Smooth muscle cell of the coronary artery (primary cell): Measurements from ENCODE around the gene ATP2C2. TPM values are rescaled to one million over a fixed set of nuclear protein-coding genes. Genes with fewer than 3 reads are reported as not detected.

Experiments used
- total RNA-seq: library from RNA; depleted of rRNA; stranded (reverse); fragments of >200 nt; gene quantifications from 2 replicates; pipeline ENCODE4 v1.2.3, GENCODE V29; 2014; ENCODE audit warnings: low replicate concordance

ATP2C2 gene, protein sequence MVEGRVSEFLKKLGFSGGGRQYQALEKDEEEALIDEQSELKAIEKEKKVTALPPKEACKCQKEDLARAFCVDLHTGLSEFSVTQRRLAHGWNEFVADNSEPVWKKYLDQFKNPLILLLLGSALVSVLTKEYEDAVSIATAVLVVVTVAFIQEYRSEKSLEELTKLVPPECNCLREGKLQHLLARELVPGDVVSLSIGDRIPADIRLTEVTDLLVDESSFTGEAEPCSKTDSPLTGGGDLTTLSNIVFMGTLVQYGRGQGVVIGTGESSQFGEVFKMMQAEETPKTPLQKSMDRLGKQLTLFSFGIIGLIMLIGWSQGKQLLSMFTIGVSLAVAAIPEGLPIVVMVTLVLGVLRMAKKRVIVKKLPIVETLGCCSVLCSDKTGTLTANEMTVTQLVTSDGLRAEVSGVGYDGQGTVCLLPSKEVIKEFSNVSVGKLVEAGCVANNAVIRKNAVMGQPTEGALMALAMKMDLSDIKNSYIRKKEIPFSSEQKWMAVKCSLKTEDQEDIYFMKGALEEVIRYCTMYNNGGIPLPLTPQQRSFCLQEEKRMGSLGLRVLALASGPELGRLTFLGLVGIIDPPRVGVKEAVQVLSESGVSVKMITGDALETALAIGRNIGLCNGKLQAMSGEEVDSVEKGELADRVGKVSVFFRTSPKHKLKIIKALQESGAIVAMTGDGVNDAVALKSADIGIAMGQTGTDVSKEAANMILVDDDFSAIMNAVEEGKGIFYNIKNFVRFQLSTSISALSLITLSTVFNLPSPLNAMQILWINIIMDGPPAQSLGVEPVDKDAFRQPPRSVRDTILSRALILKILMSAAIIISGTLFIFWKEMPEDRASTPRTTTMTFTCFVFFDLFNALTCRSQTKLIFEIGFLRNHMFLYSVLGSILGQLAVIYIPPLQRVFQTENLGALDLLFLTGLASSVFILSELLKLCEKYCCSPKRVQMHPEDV
- not detected in 2 replicates for total RNA-seq

DNA sequence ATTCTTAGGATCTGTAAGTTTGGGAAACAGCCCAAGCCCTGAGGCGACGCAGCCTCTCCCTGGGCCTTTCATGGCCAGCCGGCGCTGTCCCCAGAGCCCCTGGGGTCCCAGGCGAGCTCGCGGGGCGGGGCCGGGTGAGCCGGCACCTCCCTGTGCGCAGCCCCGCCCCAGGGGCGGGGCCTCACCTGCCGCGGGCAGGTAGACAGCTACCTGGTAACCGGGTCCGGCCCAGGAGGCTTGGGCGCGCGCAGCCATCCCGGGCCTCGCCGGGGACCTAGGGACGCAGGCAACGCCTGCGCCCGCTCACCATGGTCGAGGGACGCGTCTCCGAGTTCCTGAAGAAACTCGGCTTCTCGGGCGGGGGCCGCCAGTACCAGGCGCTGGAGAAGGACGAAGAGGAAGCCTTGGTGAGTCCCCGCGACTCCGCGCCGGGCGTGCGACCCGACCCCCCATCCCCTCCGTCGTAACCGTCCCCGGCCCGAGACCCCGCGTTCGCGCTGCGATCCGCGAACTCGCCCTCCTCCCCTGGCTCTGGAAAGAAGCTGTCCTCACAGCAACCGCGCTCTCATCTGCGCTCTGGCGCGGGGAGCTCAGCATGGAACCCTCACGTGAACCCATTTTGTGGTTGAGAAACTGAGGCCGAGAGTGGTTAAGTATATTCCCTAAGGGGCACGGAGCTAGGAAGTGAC lies at the start of gene ATP2C2:
Gene ATP2C2 (plus strand): TSS at position 231 of the 689 bp plus-strand sequence. CDS start 78 bp downstream, at position 309.

DNA sequence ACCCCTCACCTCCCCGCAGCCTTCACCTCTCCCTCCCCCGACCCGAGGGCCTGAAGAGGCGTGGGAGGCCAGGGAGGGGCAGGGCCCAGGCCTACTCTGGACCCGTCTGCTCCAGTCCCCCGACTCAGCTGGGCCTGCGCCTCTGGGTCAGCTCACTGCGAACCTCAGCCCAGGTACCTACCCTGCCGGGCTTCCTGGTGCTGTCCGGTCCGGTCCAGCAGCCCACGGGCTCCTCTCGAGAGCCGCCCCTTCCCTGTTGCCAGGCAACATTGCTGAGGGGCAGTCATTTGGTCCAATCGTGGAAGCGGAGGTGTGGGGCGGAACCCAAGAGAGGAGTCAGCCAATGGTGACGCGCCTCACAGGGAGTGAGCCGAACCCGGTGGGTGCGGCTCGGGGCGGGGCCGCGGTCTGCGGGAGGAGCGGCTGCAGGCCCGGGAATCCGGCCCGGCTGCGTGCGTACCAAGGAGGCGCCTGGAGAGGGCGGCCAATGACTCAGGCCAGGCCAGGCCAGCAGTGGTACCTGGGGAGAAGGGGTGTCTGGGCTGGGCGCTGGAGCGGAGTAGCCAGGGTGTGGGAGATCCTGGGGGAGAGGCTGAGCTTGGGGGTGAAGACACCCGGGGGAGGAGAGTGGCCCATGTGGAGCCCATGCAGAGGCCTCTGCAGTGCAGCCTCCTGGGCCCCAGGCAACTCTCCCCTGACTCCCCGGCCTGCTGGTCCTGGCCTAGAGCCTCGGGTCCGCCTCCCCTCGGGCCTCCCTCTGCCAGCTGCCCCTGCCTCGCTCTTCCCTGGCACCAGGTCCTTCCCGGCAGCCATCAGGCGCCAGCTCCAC lies 136.3 kb downstream of the ATP2C2 start, which contains the start of gene MEAK7:
Gene MEAK7 (minus strand): TSS at position 240 of the 829 bp plus-strand sequence. CDS start 6,573 bp downstream, outside the sequence.

Other genes with a start within 250 kb of the ATP2C2 start
- gene HSDL1, start 223.4 kb upstream of the ATP2C2 start, total RNA-seq, result 16.5 and 20.6 TPM in 2 replicates
- not detected in 2 replicates for gene DNAAF1, start 223.2 kb upstream of the ATP2C2 start, total RNA-seq
- 7.7 and 15.6 TPM in 2 replicates for gene TAF1C, start 181.5 kb upstream of the ATP2C2 start, total RNA-seq
- gene ADAD2, start 177.4 kb upstream of the ATP2C2 start, total RNA-seq, result not detected in 2 replicates
- gene KCNG4, start 128.5 kb upstream of the ATP2C2 start, total RNA-seq, result not detected in 2 replicates
- 0.45 and 0.47 TPM in 2 replicates for gene WFDC1, start 73.7 kb upstream of the ATP2C2 start, total RNA-seq
- 10.6 and 11.6 TPM in 2 replicates for gene MEAK7, start 136.1 kb downstream of the ATP2C2 start, total RNA-seq
- gene COTL1, start 249.5 kb downstream of the ATP2C2 start, total RNA-seq, result 38.1 and 52.8 TPM in 2 replicates